GM19025 (cell line): ENCODE data around the gene CCDC149.

ENCODE experiments used
- ATAC-seq: cut with Tn5 transposase; IDR thresholded peaks from one replicate; pipeline ENCODE4 v1.9.1; 2021; ENCODE audit warnings: mild to moderate bottlenecking, low read depth, moderate library complexity; ENCODE audit not compliant: unreplicated experiment

CCDC149 gene

DNA sequence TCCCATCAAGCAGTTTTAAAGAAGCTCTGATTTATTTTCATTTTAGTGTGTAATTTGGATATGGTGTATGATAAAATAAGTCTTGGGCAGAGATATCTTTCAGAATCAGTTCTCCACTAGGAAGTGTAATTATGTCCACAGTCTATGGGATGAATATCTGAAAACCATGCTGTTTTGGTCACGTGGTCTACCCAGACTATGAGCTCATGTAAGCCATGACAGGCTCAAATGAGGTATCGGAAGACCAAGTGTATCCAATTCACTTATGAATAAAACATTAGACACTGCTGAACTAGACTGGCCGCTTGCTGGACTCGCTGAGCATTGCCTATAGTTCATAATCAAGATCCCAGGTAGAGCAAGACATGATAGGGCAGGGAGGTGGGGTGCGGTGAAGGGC is 66.9 kb downstream of the CCDC149 start:
- no peak for ATAC-seq

DNA sequence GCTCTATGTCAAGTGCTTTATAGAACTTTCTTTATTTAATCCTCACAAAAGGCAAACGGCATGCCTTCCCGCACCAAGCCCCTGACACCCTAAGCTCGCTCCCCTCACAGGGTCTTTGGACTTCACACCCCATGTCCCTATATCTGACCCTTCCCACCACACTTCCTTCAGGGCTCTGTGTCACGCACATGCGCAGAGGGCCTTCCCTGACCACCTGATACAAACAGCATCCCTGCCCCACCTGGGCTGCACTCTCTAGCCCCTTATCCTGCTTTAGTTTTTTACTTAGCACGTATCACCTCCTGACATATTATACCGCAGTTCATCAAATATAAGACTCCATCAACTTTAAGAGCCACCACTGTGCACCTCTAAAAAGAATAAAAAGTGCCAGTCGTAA is 67.7 kb downstream of the CCDC149 start:
- ATAC-seq = no peak

DNA sequence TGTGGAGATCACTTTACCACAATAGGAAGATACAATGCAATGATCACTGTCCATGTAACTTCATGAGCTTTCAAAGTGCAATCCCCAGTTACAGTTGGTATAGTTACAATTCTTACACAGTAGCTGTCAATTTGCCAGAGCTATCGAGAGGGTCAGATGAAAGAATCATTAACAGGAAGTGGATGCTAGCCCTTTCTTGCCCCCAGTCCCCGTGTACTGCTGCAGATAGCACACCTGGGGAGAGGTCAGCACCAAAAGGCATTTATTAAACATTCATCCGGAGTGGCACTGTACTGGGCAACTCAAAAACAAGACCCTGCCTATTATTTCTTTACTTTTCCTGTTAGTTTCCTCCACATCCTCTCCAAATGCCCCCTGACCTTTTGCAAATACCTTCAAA is 69.7 kb downstream of the CCDC149 start:
- ATAC-seq = no peak

DNA sequence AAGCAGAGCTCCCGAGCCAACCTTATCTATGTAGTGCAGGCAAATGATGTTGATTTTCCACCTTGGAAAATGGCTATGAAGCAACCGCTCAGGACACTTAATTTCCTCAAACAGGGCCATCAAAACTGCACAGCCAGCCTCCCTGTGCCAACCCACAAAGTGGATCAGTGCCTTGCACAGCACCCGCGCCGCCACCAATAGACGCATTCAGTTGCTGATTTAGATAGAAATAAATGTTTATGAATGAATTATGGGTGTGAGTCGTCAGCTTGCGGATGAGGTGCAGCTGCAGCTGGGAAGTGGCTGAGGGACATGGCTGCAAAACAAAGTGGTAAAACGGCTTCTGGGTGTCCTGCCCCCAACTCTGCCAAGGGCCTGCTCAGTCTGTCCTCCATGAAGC is 70.5 kb downstream of the CCDC149 start:
- ATAC-seq = no peak

DNA sequence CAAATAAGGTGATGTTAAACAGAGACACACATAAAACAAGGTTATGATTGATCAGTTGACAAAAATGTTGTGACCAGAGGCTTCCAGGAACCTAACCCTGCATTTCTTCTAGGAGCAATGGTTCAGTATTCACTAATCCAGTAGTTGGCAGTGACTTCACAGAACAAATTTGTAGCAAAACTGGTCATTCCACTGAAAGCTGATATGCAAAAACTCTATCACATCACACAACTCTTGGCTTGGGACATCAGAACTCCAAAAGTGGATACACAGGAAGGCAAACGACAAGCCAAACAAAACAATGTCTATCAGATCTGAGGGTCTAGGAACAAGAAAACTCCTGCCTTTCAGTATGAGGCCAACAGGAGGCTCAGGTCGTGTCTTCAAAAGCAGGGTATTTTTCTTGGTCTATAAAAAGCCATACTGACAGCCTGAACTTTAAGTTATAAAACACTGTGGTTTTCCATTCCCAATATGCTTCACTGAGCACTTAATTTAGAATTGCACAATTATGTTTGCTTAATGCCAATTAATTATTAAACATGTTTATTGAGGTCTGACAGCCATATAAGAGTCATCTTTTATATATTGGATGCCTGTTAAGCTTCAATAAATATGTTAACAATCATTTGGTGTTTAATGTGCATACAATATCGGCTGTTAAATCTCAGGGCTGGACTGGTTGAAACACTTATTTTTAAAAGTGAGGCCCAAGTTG is 71.9 kb downstream of the CCDC149 start:
- no peak for ATAC-seq

DNA sequence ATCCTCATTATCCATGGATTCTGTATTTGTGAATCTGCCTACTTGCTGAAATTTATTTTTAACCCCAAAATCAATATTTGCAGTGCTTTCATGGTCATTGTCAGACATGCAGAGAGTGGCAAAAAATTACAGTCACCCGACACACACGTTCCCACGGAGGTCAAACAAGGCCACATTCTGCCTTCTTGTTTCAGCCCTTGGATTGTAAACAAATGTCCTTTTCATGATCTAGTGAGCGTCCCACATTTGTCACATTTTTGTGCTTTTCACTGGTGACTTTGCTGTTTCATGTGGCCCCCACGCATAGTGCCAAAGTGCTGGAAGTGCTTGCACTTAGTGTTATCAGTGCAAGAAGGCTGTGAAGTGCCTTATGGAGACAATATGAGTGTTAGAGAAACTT is 72.5 kb downstream of the CCDC149 start:
- ATAC-seq = no peak

DNA sequence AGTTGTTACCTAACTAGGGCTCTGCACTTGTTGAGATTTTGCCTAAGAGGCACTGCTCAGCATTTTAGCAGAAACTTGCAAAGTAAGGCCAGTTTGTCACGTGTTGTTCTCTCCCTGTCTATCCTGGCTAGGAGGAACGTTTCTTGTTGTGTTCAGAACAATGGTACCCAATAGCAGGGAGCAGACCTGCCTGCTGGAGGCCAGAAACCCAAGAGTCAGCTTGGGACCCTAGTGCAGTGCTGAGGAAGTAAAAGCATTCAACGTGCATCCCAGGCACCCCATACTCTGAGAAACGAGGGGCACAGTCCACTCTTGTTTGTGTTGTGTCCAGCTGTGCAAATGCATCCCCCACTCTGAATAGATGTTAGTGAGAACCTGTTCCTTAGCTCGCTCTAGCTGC is 75.1 kb downstream of the CCDC149 start:
- no peak for ATAC-seq

DNA sequence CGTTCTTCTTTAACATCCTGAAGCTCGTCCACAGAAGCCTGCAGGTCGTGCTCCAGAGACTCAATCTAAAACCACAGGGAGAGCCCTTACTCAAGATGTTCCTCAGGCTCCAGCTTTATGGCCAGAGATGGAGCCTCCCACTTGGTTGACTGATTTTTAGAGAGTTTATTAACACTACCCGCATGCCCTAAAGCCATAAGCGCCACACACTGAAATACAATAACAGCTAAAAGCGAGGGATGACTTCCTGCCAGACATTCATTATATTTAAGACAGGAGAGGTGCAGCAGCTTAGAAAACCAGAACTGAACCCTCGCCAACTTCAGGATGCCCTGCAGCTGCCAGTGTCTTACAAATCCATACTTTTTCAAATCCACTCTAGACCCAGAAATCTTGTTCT is 75.5 kb downstream of the CCDC149 start:
- no peak for ATAC-seq

DNA sequence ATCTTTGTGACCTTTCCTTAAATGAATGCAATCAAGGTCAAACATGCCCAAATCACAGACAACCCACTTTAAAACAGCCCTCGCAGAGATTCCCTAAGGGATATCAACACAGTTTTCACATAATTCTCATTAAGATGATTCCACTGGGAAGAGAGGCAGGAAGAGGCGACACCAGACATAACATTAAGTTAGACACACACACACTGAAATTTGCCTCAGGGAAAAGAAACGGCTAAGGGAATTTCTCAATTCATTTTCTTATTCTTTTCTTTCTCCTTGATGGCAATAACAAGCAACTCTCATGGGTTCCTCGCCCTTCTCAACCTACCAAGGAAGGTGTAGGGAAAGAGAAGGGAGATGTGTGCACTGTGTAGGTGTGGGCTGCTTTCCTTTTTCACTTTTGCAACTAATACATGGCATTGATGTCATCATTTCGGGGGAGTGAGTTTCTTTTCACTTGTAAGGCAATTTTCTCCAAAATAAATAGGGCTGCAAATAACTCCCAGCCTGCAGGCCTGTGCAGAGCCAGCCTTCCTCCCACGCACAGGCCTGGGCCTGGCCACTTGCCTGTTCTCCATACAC is 76.1 kb downstream of the CCDC149 start:
- no peak for ATAC-seq

DNA sequence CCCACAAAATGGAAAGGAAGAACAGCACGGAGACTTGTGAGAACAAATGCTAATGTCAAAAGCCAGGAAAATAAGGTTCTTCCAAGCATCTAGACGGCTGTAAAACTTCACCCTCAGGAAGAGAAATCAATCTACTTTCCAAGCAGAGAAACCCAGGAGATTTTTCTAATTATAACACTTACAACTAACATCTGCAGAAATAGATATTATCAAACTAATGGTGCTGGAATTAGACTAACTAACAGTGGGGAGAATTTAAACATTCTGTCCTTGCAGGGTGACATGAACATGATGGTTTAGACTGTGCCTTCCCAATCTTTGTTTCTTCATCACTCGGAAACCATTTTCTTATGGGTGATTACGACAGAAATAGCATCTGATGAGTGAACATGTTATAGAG is 77.1 kb downstream of the CCDC149 start:
- no peak for ATAC-seq

DNA sequence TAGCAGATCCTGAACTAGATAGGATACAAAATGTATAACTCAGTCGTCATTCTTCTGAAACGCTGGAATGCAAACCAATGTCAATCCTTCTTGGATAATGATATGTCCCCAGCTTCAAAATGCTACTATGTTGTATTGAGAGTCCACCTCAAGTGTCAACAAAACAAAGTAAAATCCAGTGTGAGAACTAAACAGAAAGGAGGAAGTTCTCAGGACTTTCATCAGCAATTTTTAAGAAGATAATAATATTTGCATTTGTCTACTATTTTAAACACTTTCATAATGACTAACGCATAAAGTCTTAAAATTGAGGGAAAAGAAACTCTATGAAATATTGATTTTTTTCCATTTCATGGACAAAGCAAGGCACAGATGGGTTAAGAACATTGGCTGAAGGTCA is 81.2 kb downstream of the CCDC149 start:
- no peak for ATAC-seq

DNA sequence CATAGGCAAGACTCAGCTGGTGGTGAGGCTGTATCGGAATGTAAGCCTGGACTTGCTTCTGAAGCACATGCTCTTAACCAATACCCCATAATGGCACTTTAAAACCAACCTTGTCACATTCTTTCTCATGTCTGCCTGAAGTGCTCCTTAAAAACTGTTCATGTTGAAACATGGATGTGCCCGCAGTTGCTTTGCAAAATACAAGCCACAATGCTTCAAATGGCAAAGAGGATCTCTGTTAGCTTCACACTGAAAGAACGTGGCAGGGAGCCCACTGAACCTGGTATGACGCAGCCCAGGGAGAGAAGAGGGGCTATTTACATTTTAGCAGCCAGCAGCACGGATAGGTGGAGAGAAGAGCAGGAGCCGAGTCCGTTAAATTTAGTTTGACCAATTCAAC is 88.1 kb downstream of the CCDC149 start:
- ATAC-seq = no peak

DNA sequence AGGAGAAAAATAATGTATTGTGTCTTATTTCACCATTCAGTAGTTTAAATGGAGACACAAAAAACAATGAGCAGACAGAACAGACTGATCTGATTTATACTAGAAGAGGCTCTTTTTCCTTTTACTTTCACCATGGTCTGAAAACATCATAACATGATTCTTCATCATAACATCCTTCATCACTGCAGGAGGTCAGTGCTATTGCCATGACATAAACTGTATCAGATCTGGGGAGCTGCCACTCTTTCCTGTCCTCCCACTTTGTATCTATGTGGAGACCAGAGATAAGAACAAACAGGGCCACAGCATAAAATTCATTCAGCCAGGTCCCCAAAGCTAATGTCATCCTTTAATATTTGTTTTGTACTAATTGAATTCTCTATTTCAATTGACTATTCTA is 92.3 kb downstream of the CCDC149 start:
- ATAC-seq = no peak

DNA sequence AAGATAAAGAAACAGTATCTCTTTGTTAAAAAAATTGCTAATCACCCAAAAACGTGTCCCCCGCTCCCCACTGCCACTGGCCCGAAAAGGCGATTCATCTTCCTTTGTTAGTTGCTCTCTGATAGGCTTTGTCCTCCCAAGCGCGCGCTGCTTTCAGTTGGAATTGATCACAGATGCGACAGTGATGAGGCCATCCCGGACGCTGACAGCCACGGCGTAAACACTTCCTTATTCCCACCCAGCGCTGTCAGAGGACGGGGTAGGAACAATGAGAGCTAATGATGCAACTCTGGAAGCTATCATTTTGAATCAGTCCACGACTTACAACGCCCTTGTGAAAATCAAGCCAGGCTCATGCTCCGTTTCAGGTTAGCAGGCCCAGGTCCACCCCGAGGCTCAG is 96.0 kb downstream of the CCDC149 start:
- no peak for ATAC-seq

DNA sequence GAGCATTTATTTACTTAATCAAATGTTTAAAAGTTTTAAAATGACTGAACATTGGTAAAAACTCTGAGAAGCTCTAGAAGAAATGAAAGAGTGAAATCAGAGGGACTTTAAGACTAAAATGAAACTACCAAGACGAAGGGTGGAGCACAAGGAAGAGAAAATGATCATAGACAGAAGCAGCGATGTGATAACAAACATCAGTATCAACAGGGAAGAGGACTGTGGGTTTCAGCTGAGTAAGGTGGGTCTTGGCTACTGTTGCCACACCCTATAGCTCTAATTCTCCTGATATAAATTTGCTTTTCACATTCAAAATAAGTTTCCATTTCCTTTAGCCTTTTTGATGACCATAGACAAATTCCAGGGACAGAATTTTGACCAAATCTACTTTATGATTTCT is 99.1 kb downstream of the CCDC149 start:
- ATAC-seq = no peak

DNA sequence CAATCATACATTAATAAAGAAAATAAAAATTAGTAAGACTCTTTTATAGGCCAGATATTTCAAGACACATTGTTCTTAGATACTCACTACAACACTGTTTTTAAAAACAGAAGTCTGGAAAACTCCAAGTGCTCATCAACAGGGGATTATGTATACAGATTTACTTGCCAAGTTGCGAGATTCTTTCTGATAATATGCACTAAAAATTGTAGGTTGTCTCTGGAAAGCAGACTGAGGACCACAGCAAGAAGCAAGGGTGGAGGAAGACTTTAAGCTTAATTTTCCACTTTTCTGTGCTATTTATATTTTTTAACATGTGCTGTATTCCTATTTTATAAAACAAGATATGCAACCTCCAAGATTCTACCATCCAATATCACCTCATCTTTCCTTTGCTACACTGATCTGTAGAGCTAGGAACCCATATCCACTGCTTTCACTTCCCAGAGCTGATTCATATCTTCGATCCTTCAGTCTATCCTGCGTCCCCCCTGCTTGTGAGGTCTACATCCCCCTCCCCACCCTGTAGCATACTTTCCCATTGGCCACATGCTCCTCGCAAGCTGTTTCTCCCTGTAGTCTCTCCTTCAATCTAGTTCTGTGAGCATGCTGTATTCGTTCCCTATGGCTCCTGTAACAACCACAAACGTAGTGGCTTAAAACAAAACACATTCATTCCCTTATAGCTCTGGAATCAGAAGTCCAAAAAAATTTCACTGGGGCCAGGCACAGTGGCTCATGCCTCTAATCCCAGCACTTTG is 101.8 kb downstream of the CCDC149 start:
- no peak for ATAC-seq

DNA sequence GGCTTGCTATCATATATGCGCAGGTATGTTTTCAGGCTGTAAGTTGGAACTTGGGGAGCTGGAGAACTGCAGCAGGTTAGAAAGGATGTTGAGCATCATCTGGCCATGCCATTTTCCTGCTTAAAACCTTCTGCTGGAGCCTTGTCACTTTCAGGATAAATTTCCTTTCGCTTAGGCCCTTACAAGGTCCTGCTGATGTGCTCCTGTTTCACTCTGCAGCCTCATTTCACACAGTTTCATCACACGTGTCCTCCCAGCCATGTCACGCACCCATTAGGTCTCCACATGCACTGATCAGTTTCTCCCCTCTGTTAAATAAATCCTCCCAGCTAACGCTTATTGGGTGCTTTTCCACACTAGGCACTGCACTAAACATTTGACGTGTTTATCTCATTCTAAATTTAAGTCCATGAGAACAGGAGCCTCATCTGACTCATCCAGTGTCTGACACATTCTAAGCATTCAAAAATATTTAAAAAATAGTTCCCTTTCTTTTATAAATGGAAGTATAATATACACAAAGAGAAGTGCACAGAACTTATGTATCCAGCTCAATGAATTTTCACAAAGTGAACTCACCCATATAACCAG is 102.9 kb downstream of the CCDC149 start:
- no peak for ATAC-seq

DNA sequence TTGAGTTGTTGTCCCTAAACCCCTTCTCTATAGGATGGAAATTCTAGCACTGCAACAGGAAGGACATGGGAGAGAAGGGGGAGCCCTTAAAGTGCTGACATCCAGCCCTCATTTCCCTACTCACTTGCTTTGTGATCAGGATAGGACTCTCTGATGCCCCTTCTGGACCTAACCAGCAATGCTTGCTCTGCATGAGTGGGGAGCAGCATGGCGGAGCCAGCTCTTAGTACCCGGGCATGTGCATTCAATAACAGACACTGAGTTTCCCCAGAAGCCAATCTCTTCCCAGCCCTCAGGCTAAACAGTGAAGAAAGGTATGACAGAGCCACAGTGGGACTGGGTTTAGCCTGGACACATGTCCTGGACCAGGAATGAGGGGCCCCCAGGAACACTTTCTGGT is 103.5 kb downstream of the CCDC149 start:
- no peak for ATAC-seq

DNA sequence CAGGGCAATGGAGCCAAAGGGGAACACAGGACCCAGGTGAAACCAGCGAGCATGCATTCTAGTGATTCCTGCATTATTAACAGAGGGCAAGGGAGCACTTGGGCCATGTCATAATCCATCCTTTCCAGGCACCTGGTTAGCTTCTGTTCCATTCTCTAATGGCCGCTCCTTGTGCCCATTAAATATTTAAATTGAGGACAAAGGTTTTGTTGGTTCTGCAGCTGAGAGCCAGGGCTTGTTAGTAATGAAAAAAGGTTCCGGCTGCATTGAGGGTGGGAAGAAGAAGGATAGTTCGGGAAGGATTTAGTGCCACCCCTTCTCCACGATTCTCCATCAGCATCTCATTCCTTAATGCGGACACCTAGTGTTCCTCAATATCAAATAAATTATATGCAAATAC is 103.9 kb downstream of the CCDC149 start:
- ATAC-seq = no peak

DNA sequence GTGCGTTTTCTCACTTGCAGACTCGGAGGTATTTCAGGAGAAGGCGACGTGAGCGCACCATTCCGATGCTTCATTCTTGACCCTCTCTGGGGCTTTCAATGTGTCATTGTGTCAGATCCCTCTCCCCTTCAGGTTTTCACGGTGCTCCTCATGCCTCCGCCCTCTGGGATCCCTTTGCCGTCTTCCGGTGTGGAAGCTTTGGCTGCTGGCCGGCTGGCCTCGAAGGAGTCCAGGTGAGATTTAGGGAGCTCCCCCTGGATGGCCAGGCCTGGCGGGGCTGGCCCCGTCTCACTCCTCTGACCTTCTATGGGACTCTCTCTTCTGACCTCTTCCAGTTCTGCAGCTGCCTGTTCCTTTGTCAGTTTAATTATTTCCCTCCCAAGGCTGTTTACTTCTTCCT is 104.6 kb downstream of the CCDC149 start:
- no peak for ATAC-seq

DNA sequence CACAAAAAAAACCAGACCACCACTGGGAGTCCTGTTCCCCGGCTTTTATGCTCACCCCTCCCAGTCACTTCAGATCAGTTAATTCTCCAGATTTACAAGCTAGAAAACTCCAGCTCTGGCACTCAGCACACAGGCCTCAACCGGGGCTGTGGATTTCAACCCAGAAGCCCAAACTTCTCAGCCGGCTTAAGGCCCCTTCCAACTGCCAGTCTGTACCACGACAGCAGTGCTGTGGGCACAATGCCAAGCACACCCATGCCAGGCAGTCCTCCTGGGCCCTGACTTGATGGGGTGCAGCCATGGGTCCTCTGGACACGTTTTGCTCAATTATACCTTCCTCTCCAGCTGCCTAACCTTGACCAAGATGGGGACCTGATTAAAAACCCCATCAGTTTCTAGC is 105.2 kb downstream of the CCDC149 start:
- no peak for ATAC-seq
